Mucosa of descending colon (tissue), 3 donors: ENCODE data around the gene BPIFB4. TPM values are rescaled to one million over a fixed set of nuclear protein-coding genes. Genes with fewer than 3 reads are reported as not detected.
"Not testable (repeated sequence)": the region's sequence is repeated elsewhere in the genome, so short reads cannot be mapped to it uniquely, and the experiment has no call there.

Source experiments
- ATAC-seq: fragments of 200-7000 bp; cut with Tn5 transposase; one replicate; pipeline ENCODE4 v1.9.1; 2020; ENCODE audit warnings: mild to moderate bottlenecking, moderate library complexity
- DNase-seq, 3 donors: peaks; one replicate each; pipeline ENCODE4 v3.0.0-alpha.2; 2020
- H3K36me3 ChIP-seq: fragments of 200-600 bp; one replicate; pipeline ENCODE4 v1.8.0; 2021; ENCODE audit warnings: low read depth, mild to moderate bottlenecking
- H3K4me1 ChIP-seq: fragments of 200-600 bp; one replicate; pipeline ENCODE4 v1.8.0; 2021; ENCODE audit warnings: low read depth, mild to moderate bottlenecking
- H3K4me3 ChIP-seq: fragments of 200-600 bp; one replicate; pipeline ENCODE4 v1.8.0; 2021; ENCODE audit warnings: mild to moderate bottlenecking
- H3K9me3 ChIP-seq: fragments of 200-600 bp; one replicate; pipeline ENCODE4 v1.8.0; 2021; ENCODE audit warnings: mild to moderate bottlenecking
- CTCF ChIP-seq: fragments of 200-600 bp; IDR thresholded peaks from one replicate; pipeline ENCODE4 v1.8.0; 2022; ENCODE audit warnings: antibody characterized with exemption, mild to moderate bottlenecking
- intact Hi-C, 2 donors: fragments of 100-400 bp; cut with DNase I in 1 of 2; cut with micrococcal nuclease in 1 of 2; formaldehyde crosslinking; loops; one replicate each; pipeline versions ENCODE4 v1.11.0 to v1.11.1; 2022; cut with DNase I, micrococcal nuclease
- total RNA-seq, 3 donors: library from RNA; stranded (reverse); fragmentation: NEBNext Ultra II Directional in 2 of 3; extraction: Animal tissue kit (Norgen Biotek cat#: 25700) in 2 of 3; gene quantifications; one replicate each; pipeline versions ENCODE4 v1.2.1 to v1.2.4, GENCODE V29; 2021 to 2023
- donor health status: DM: no; HTN: no; CAD: no; lungs with moderate emphysema.
- donor health status: DM: no; HTN: no; CAD: no.
- donor health status: DM: no; HTN: yes; CAD: no.

BPIFB4 gene
- total RNA-seq, 3 donors from 2014 or later = not detected

DNA sequence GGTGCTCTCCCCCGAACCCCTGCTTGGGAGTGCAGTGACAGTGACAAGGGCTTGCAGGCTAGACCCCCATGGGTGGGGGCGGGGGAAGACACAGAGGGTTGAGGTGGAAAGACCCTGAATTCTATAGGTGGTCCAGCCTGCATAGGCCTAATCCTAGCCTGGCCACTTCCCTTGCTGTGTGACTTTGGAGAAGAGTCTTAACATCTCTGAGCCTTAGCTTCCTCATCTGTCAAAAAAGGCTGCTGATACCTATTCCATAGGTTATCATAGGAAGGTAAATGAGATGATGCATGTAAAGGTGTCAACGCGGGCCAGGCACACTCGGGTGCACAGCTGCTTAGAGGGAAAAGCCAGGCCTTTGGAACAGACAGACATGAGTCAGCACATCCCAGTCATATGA, 15.8 kb downstream of the BPIFB4 start:
- intact Hi-C loops = no loop called here
- H3K4me3 ChIP-seq = no peak overlapping the region
- no peaks in the 10 kb centered on the region for H3K36me3 ChIP-seq
- ATAC-seq = no peak
- no peaks in the 10 kb centered on the region for H3K9me3 ChIP-seq
- DNase-seq = no peak
- TF ChIP-seq CTCF = no peak
- no peaks in the 10 kb centered on the region for H3K4me1 ChIP-seq

DNA sequence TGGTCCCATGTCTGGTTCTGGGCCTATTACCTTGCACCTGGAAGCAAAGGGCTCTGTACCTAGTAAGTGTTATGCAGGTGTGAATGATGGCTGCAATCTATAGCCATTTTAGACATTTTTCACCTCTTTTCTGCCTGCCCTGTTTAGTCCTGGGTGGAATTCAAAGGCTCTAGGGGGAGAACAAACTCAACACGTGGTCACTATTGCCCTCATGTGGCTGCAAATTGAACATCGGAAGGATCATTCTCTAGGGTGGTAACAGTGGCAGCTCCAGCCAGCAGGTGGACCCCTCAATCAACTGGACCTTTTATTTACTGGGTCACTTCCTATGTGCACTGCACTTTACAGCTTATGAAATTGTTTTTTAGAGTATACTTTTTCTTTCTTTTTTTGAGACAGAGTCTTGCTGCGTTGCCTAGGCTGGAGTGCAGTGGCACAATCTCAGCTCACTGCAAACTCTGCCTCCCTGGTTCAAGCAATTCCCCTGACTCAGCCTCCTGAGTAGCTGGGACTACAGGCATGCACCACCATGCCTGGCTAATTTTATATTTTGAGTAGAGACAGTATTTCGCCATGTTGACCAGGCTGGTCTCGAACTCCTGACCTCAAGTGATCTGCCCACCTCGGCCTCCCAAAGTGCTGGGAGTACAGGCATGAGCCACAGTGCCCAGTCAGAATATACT, 16.6 kb downstream of the BPIFB4 start:
- H3K4me3 ChIP-seq, H3K4me1 ChIP-seq, H3K9me3 ChIP-seq, intact Hi-C loops, H3K36me3 ChIP-seq: not testable (repeated sequence)
- DNase-seq (peak in 1 of 3 donors; percentile 40), ATAC-seq (peak; percentile 42)

DNA sequence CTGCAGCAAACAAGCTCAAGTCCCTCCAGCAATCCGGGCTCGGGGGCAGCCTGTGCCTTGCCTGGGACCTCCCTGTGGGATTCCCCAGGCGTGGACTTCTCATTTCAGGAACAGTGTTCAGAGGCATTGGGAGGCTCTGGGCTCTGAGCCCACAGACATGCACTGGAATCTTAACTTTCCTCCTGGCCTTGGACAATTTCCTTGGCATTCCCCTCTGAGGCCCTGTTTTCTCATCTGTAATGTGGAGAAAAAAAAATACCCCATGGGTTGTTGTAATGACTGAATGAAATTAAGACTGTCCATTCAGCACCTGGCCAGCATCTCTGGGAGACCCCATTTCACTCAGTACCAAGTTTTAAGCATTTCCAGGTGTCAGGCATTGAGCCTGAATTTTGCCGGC, 17.6 kb downstream of the BPIFB4 start:
- no peak for ATAC-seq

DNA sequence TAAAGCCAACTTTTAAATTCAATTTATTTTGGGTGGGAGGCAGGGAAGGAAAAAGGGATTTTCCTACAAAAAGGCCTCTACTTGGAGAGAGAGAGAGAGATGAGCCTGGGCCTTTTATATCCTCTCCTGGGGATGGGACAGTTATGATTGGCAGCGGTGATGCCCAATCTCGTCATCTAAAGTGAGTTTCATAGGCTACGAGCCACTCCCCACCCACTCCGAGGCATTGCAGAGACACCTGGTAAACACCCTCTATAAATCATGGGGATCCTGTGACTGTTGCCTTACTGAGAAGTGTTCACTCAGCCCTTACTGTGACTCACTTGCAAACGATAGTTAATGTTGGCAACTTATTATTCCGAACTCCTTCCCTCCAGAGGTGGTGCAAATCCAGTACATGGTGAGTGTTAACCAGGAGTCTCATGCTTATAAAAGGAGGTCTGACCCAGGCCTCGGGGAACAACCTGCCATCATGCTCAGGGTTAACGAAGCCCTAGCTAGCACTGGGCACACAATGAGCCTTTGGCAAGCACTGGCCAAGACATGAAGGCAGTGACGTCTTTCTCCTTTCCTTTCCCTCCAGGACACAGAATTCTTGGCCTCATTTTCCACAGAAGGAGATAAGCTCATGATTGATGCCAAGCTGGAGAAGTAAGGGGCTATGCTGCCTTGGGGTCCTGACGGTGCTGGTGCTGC, 20.5 kb downstream of the BPIFB4 start:
- DNase-seq (no peak), ATAC-seq (no peak)
- no peak for TF ChIP-seq CTCF
- no peak overlapping the region for H3K4me3 ChIP-seq
- H3K9me3 ChIP-seq = no peaks in the 10 kb centered on the region
- intact Hi-C loops = no loop called here
- no peaks in the 10 kb centered on the region for H3K4me1 ChIP-seq
- no peaks in the 10 kb centered on the region for H3K36me3 ChIP-seq

More for the DNA sequence above, 17.6 kb downstream of the BPIFB4 start:
- TF ChIP-seq CTCF = no peak
- DNase-seq = no peak
- Histone ChIP-seq H3K4me1 (no peaks in the 10 kb centered on the region), H3K4me3 (no peak overlapping the region), H3K36me3 (no peaks in the 10 kb centered on the region), H3K9me3 (no peaks in the 10 kb centered on the region)
- intact Hi-C loops = no loop called here

DNA sequence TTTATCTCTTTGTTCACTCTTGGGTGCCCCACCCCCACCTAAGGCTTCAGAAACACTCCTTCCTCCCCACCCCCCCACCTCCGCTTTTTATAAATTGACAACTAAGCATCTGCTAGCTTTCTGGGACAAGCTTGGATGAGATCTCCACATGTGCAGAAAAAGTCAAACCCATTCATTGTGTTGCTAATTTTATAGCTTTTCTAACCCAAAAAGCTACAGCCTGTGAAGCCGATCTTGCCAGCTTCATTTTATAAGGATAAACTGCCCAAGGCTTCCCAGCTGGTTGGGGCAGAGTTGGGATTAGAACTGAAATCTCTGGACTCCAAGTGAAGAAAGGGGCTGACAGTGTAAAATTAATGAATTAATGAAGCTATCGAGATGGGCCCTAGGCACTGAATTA, 24.1 kb downstream of the BPIFB4 start:
- H3K4me1 ChIP-seq = no peaks in the 10 kb centered on the region
- no peak for TF ChIP-seq CTCF
- no peaks in the 10 kb centered on the region for H3K36me3 ChIP-seq
- H3K4me3 ChIP-seq = no peak overlapping the region
- ATAC-seq = no peak
- DNase-seq = no peak
- no peaks in the 10 kb centered on the region for H3K9me3 ChIP-seq
- intact Hi-C loops = no loop called here

- Histone ChIP-seq H3K4me3 (no peak overlapping the region), H3K9me3 (no peaks in the 10 kb centered on the region), H3K36me3 (no peaks in the 10 kb centered on the region), H3K4me1 (no peaks in the 10 kb centered on the region)
- no peak for TF ChIP-seq CTCF
- DNase-seq (no peak), ATAC-seq (no peak)
- intact Hi-C loops = no loop called here
These were observed 24.9 kb downstream of the BPIFB4 start for GRCh38 chr20:33104336-33104735.
